ENCODE data around the gene IFIT3.
"Not testable (repeated sequence)": the region's sequence is repeated elsewhere in the genome, so short reads cannot be mapped to it uniquely, and the experiment has no call there.

IFIT3 gene

DNA sequence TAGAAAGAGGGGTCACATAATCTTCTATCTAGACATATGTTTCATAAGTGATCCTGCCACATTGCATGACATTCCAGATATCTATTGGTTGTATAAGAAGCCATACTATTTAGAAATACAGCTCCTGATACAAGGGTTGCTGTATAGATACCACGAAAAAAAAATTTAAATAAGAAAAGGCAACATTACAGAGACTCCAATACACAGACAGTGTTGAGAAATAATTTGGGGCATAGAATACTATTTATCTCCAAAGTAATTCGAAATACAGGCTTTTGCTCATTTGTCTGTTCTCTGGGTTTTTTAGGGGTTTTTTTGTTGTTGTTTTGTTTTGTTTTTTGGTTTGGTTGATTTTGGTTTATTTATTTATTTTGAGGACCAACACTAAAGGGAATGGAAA lies 23.4 kb upstream of the IFIT3 start:
- no peak for DNase-seq (ENCODE audit: low spot score)

DNA sequence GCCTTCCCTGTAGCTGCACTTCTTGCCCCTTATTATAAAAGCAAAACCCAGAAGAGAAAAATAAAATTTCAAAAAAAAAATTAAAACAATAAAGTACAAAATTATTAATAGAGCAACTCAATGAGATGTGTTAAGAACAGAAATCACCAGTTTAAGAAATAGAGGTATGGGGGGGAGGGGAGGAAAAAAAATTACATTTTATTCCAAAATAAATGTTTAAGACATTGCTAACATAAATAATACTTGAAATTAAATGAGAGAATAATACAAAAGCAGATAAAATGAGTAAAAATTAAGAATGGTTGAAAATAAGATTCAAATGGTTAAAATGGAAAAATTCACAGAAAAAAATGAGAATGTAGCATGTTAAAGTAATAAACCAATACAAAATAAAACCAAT lies 22.9 kb upstream of the IFIT3 start:
- DNase-seq (ENCODE audit: low spot score), result no peak

DNA sequence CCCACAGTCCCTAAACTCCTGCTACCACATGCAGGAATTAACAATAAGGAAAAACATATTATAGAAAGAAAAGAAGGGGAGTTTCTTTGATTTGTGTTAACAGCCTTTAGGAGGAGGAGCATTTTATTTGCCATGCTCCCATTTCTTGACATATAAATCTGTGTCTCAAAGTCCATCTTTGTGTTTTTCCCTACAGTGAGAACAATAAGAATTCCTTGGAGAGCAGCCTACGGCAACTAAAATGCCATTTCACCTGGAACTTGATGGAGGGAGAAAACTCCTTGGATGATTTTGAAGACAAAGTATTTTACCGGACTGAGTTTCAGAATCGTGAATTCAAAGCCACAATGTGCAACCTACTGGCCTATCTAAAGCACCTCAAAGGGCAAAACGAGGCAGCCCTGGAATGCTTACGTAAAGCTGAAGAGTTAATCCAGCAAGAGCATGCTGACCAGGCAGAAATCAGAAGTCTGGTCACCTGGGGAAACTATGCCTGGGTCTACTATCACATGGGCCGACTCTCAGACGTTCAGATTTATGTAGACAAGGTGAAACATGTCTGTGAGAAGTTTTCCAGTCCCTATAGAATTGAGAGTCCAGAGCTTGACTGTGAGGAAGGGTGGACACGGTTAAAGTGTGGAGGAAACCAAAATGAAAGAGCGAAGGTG lies 21.9 kb upstream of the IFIT3 start:
- no peak for DNase-seq (ENCODE audit: low spot score)

DNA sequence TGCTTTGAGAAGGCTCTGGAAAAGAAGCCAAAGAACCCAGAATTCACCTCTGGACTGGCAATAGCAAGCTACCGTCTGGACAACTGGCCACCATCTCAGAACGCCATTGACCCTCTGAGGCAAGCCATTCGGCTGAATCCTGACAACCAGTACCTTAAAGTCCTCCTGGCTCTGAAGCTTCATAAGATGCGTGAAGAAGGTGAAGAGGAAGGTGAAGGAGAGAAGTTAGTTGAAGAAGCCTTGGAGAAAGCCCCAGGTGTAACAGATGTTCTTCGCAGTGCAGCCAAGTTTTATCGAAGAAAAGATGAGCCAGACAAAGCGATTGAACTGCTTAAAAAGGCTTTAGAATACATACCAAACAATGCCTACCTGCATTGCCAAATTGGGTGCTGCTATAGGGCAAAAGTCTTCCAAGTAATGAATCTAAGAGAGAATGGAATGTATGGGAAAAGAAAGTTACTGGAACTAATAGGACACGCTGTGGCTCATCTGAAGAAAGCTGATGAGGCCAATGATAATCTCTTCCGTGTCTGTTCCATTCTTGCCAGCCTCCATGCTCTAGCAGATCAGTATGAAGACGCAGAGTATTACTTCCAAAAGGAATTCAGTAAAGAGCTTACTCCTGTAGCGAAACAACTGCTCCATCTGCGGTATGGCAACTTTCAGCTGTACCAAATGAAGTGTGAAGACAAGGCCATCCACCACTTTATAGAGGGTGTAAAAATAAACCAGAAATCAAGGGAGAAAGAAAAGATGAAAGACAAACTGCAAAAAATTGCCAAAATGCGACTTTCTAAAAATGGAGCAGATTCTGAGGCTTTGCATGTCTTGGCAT lies 21.1 kb upstream of the IFIT3 start:
- DNase-seq (ENCODE audit: low spot score), result no peak

DNA sequence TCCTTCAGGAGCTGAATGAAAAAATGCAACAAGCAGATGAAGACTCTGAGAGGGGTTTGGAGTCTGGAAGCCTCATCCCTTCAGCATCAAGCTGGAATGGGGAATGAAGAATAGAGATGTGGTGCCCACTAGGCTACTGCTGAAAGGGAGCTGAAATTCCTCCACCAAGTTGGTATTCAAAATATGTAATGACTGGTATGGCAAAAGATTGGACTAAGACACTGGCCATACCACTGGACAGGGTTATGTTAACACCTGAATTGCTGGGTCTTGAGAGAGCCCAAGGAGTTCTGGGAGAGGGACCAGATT lies 20.6 kb upstream of the IFIT3 start:
- DNase-seq (ENCODE audit: low spot score), result no peak

DNA sequence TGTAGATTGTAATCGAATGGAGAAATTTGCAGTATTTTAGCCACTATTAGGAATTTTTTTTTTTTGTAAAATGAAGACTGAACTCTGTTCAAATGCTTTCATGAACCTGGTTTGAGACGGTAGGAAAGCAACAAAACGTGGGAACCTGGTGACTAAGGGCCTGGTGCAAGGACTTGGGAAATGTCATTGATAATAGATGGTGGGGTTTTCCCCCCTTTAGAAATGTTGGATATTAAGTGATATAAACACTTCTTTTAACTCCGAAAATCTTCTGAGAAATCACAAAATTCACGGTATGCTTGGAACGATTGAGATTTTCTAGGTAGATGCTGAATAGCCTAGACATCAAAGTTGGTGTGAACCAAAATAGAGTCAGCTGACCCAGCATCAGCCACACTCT lies 19.5 kb upstream of the IFIT3 start:
- no peak for DNase-seq (ENCODE audit: low spot score)

DNA sequence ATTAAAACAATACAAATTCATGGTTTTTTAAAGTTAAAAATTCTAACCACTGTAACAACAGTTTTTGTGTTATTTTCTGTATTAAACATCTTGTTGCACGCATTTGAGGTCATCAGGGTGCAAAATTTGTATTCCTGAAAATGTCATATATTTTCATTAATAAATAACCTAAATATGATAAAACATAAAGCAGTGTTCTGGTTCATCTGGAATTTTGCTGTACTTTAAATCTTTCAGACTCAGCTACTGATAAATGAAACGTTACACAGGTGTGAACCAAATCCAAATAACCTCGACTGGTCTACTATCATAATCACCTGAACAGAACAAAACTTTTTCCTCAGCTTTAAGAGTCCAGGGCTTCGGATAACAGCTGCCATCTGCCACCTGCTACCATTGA lies 19.1 kb upstream of the IFIT3 start:
- DNase-seq (ENCODE audit: low spot score), result no peak

DNA sequence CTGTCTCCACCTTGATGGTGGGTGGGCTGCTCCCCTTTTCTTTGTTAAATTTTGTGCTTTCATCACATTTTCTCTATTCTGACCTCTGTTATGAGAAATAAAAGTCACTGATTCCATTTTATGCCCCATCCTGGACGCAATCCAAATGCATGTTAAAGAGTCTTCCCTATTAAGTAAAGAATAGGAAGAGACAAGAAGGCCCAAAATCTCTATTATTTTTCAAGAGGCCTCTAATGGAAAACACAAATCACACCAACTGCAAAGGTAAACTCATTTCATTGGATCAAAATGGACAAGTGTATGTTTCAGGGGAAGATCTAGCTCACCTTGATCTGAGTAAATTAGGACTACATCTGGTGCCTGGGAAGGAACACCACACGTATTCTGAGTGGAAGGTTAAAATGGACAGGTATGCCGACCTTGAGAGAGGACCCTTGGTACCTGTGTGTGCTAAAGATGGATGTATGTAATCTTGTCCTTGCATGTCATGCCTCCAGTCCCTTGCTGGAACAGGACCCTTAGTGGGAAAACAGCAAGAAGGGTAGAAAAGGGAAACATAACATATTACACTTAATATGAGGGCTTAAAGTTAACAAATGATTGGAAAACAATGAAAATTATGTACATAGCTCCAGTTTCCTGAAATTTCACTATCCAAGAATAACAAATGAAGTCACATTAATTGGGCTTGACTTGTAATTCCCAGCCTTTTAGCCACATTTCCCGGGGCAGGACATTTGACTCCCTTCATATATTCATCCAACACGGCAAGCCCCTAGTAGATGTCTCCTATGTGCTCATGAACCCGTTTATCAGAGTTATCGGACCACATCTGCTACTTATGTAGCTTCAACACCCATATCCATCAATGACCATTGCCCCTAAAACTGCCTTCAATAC lies 18.4 kb upstream of the IFIT3 start:
- DNase-seq (ENCODE audit: low spot score), result no peak

DNA sequence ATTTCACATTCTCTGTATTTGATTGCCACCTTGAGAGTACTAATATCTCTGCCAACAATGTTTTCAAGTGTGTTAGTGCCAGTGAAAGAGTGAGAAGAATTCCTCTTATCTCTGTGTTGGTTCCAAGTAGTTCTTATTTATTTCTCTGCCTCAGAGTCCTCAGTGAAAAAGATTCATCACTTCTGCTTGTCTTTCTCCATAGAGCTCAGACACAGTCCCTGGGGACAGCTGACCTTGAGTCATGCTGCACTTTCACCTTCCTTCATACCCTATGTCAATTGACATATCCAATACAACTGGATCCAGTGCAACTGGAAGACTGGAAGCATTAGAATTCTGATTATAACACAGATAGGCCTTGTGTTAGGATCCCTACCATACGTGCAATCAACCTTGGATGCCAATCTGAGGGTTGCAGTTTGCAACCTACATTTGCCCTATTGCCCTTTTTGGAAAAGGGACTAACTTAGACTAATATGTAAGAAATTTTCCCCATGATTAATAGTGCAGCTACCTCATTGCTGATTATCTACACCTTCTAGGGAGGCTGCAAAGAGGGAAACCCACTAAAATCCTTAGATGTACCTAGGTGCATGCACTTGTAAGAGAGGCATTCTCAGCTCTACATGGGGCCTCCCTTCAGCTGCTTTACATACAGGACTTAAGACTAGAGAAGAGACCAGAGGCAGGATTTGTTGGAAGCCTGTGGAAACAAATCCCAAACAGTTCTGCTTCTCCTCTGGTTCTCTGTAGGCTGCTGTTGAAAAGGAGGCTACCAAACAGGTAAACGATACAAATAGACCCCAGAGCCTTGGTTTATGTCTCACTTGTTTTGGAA lies 17.5 kb upstream of the IFIT3 start:
- no peak for DNase-seq (ENCODE audit: low spot score)

DNA sequence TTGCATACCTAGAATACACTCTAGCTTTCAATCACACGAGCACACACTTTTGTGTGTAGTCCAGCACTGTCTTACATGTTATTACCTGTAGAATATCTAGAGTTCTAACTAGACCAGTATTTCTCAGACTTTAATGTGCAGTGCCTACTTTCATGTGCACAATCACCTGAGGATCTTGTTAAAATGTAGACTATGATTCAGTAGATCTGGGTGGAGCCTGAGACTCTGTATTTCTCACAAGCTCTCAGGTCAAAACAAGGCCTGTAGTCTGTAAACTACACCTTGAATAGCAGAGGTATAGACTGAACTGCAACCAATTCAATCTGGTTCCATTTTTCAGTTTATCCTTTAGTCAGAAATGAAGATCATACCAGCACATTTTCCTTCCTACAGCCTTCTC lies 14.8 kb upstream of the IFIT3 start:
- no peak for DNase-seq (ENCODE audit: low spot score)

DNA sequence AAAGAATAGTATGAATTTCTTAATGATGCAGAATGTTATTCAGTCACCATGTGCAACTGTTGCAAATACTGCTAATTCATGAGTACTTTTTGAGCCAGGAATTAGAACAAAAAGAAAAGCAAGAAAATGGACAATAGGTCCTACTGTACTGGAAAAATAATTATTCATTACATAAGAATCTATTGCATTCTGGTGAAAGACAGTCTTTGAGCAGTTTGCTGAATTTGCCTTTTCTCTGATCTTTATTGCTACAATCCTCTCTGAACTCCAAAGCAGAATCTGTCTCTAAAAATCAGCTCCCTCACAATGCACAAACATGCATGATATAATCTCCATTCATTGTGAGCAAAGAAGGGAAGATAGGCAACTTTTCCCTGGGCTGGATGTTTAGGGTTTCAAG lies 13.1 kb upstream of the IFIT3 start:
- DNase-seq (ENCODE audit: low spot score), result no peak

DNA sequence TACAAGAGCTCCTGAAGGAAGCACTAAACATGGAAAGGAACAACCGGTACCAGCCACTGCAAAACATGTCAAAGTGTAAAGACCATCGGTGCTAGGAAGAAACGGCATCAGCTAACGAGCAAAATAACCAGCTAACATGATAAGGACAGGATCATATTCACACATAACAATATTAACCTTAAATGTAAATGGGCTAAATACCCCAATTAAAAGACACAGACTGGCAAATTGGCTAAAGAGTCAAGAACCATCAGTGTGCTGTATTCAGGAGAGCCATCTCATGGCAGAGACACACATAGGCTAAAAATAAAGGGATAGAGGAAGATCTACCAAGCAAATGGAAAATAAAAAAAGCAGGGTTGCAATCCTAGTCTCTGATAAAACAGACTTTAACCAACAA lies 9.8 kb upstream of the IFIT3 start:
- not testable (repeated sequence) for DNase-seq (ENCODE audit: low spot score)

DNA sequence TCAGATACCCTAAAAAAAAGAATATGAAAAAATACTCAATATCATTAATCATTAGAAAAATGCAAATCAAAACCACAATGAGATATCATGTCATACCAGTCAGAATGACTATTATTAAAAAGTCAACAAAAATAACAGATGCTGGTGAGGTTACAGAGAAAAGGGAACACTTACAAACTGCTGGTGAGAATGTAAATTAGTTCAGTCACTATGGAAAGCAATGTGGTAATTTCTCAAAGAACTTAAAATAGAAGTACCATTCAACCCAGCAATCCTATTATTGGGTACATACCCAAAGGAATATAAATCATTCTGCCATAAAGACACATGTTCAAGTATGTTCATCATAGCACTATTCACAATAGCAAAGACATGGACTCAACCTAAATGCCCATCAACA lies 2.7 kb upstream of the IFIT3 start:
- not testable (repeated sequence) for DNase-seq (ENCODE audit: low spot score)

DNA sequence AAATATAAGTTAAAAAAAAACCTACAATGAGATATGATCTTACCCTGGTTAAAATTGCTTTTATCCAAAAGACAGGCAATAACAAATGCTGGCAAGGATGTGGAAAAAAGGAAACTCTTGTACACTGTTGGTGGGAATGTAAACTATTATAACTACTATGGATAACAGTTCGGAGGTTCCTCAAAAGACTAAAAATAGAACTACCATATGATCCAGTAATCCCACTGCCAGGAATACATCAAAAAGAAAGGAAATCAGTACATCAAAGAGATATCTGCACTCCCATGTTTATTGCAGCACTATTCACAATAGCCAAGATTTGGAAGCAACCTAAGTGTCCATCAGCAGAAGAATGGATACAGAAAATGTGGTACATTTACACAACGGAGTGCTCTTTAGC lies 1.9 kb upstream of the IFIT3 start:
- not testable (repeated sequence) for DNase-seq (ENCODE audit: low spot score)

DNA sequence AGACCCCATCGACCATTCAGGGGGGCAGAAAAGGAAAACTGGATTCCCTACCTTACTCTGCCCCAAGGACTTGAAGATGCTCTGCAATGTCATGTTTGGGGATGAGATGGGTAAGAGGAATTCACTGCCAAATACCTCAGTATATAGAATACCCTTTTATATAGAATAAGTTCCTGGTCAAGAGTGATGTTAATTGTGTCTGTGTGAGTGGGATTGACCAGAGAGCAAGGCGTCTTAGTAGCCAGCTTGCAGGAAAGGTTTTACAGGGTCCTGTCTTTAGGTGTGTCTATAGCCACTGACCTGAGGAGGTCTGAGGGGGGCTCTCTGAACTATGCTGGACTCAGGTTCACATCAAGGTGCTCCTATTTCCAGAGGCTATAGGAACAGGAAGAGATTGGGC lies 1.4 kb downstream of the IFIT3 start:
- no peak for DNase-seq (ENCODE audit: low spot score)

DNA sequence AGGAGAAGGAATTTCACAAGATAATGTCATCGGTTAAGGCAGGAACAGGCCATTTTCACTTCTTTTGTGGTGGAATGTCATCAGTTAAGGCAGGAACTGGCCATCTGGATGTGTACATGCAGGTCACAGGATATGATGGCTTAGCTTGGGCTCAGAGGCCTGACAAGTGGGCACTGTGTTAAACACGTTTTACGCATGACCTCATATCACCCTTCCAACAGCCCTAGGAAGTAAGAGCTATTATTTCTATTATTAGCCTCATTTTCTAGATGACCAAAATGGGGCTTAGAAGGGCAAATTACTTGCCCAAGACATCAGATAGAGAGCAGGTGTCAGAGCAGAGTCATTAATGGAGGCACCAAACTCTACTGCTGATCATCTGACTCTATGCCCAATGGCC lies 2.2 kb downstream of the IFIT3 start:
- peak; percentile 27 for DNase-seq (ENCODE audit: low spot score)

DNA sequence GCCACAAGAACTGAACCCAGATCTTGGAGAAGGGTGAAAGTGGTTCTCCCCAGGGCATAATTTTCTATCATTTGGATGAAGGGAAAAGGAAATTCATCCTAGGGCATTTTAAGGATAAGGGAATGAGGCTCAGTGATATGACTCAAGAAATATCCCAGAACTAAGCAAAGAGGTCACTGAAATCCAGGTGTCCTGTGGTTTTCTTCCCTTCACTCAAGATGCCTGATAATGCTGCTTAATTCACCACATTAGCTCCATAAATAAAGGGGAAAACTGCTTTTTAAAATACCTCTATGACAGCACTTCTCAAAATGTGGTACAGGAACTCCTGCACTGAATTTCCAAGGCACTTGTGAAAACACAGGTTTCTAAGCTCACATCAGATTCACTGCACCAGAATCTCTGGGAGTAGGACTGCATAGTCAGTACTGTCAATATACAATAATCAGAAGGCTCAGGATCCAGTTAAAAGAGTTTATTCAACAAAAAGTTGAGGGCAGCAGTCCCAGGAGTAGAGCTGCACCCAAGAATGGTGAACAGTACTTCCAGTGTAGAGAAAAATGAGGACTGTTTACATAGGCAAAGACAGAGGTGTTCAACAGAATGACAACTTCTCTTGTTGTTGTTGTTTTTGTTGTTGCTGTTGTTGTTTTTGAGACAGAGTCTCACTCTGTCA lies 2.9 kb downstream of the IFIT3 start:
- no peak for DNase-seq (ENCODE audit: low spot score)

DNA sequence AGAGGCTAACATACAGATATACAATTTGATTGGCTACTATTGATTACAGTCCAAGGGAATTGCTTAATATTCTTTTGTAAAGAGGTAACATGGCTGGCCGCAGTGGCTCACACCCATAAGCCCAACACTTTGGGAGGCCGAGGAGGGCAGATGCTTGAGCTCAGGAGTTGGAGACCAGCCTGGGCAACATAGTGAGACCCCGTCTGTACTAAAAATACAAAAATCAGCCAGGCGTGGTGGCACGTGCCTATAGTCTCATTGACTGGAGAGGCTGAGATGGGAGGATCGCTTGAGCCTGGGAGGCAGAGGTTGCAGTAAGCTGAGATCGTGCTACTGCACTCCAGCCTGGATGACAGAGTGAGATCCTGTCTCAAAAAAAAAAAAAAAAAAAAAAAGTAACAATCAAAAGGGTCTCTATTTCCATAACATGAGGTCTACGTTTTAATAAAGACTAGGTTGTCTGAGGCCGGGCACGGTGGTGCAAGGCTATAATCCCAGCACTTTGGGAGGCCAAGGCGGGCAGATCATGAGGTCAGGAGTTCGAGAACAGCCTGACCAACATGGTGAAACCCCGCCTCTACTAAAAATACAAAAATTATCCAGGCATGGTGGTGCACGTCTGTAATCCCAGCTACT lies 3.8 kb downstream of the IFIT3 start:
- DNase-seq (ENCODE audit: low spot score), result not testable (repeated sequence)

DNA sequence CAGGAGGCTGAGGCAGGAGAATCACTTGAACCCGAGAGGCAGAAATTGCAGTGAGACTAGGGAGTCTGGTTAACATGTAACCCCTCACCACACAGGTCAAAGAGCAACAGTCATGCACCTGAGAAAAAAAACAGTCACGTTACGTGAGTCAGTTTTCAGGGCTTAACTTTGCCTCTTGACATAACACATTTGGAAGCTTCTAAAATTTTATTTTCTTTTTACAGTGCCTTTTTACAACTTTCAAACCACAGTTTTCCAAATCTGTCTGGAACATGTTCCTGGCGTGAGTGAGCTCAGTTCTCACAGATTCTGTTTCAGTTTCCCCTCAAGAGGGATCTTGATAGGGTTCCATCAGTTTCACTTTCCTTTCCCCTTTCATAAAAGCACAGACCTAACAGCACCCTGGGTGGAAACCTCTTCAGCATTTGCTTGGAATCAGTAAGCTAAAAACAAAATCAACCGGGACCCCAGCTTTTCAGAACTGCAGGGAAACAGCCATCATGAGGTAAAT lies 4.4 kb downstream of the IFIT3 start:
- DNase-seq (ENCODE audit: low spot score), result peak; percentile 78

DNA sequence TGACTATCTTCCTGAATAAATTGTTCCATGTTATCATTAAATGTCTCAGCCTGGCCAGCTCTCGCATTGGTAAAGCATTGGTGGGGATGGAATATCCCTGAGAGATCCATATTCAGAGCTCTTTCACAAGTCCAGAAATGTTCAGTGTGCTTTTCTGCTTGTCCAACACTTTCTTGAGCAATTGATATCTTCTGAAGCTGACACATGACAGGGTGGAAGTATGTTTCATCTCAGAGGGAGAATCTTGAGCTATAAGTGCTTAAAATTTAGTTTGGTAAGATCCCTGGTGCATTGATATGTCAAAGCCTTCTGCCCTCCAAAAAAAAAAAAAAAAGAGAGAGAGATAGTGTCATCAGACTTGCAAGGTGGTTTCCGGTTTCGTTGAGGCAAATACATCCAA lies 7.4 kb downstream of the IFIT3 start:
- no peak for DNase-seq (ENCODE audit: low spot score)

DNA sequence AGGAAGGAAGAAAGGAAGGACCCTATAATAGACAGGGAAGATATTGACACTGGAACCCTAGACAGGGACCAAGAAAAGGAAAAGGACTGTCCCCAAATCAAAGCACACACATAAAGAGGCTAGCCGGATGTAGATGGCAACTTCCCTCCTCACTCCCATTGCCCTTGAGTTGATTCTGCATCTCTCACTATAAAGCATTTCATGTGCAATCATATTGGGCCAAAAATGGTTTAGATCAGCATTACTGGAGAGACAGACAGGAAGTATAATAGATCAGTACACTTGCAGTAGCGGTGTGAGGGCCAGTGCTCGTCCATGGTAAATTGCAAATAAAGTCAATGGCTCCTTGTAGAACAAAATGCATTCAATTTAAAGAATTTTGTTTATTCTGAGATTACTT lies 8.4 kb downstream of the IFIT3 start:
- no peak for DNase-seq (ENCODE audit: low spot score)

Data from kidney tubule cell (primary cell).